Limb (tissue), 2 donors: ENCODE measurements around the gene XXYLT1.
"Not testable (repeated sequence)": the region's sequence is repeated elsewhere in the genome, so short reads cannot be mapped to it uniquely, and the experiment has no call there.

Experiments
- DNase-seq, 2 donors: peaks; one replicate each; pipeline ENCODE4 v3.0.0-alpha.2; 2016; ENCODE audit errors: extremely low spot score in 2 of 2

The XXYLT1 gene

GRCh38 chr3:195050296-195050695, 220.7 kb downstream of the XXYLT1 start:
- DNase-seq = not testable (repeated sequence)

- DNase-seq = peak in 1 of 2 donors; percentile 12
Observed at GRCh38 chr3:195048059-195048905, 222.7 kb downstream of the XXYLT1 start.

- DNase-seq = no peak
Observed at GRCh38 chr3:195047536-195047935, 223.4 kb downstream of the XXYLT1 start.

- DNase-seq = peak in 1 of 2 donors; percentile 17
Observed at GRCh38 chr3:195046441-195046840, 224.5 kb downstream of the XXYLT1 start.

DNA sequence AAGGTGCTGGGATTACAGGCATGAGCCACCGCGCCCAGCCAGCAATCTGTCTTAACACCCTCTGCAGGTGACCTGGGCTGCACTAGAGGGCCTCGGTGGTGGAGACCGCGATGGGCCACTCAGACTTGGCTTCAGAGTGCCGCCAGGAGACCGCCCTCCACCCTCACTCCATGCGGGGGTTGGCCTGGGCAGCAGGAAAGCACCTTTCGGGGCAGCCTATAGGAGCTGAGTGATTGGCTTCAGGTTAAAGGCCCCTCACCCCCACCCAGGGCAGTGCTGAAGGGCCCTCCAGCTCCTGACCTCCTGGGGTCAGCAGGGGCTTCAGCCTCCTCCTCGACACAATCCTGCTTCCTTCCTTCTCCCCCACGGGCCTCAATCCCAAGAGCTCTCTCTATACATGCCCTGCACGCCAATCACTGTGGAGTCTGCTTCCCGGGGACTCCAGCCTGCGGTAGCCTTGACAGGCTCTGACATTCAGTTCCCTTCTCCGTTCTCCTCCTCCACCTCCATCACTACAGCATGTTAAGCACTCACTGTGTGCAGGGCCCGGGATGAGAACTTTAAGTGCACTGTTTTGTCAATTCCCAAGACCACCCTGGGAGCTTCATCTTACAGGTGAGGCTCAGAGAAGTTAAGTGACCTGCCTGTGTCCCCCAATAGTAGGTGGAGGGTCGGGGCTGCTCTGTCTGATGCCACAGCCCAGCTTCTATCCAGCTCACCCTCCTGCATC, 225.3 kb downstream of the XXYLT1 start:
- DNase-seq = peak in 1 of 2 donors; percentile 21

GRCh38 chr3:195044411-195044810, 226.5 kb downstream of the XXYLT1 start:
- DNase-seq = no peak

DNA sequence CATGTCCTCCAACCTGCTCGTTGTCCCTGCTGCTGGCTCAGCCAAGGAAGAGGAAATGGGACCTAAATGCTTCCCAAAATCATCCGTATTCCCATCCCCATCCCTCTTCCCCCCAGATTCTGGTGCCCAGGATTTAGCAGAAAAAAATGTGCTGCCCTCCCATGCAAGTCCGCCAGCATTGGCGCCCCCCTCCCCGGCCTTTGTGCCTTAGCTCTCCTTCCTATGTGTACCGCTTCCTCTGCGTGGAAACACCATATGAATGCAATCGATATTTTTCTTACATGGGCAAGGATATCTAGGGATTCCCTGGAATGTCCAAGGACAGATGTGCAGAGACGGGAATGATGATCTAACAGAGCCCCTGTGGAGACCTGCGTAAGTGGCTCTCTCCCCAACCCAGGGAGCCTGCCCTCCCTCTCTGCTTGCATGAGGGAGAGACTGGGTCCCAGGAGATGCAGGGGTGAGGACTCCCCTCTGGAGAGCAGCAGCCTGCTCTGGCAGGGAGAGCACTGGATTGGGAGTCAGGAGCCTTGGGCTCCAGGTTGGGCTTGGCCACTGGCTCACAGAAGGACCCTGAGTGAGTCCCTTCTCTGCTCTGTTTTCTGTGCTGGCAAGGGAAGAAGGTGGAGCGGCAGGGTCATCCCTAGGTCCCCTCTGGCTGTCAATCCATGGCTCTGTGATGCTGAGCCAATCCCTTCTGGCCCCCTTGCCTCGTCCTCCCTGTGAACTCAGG, 227.2 kb downstream of the XXYLT1 start:
- DNase-seq = peak in 1 of 2 donors; percentile 27

DNA sequence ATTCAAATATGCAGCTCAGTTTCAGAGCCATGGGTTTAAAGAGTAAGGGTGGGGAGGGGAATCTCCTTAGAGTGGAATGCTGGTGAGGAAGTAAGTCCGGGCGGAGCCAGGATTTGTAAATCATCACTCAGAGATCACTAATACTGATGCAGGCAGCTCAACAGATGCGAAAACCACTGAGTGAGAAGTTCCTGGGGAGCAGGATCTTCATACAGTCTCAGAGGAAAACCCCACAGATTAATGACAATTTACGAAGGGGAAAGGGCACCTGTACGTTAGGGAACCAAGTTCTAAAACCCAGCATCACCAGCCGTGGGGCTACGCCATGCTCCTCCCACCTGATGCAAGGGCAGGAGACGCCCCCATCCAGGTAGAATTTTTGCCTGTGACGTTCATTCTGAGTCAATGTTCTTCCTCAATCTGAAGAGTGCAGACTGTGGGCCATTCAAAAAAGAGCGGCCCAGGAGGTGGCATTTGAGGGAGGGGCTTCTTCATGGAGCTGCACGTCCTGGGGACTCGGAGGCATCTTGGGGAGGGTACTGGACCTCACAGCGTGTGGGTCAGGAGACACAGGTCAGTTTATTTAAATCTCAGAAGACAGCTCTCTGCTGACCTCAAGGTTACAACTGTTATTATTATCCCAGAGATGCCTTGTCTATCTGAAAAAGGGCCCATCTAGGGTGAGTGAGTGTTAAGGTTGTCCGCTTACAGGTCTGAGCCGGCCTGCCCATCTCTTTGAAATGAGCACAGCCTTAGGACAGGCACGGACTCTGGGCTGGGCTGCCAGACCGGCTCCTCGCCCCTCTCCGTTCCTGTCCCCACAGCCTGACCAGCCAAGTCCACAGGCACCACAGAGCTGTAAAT, 228.0 kb downstream of the XXYLT1 start:
- peak in 1 of 2 donors; percentile 22 for DNase-seq

DNA sequence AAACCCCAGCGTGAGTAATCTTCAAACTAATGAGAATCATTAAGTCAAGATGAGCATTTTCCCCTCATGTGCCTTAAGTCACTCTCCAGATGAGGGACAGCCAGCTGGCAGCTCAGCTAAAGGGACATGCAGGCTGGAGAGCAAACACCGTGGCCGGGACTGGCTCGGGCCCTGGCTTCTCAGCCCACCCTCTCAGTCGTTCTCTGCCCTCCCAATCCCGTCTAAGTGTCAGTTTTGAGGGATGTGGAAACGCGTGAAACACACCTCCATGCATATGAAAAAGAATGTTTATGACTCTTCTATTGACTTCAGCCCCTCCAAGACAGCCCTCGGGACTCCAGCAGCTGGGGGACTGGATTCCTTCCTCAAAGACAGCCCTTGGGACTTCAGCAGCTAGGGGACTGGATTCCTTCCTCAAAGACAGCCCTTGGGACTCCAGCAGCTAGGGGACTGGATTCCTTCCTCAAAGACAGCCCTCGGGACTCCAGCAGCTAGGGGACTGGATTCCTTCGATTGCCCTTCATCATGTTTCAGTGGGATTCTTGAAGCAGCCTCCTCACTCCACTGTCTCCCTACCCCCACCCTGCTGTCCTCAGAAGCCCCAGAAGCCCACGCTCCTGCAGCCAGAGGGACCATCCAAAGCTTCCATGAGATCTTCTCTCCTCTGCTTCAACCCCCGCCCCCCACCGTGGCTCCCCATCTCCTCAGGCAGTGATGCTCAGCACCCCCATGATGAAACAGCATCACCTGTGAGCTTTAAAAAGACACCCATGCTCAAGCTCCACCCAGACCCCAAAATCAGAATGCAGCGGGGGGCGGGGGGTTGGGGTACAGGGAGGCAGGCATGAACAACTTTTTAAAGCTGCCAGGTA, 228.9 kb downstream of the XXYLT1 start:
- DNase-seq = no peak

- no peak for DNase-seq
Observed at GRCh38 chr3:195040773-195041520, 230.0 kb downstream of the XXYLT1 start.

- DNase-seq = peak in 1 of 2 donors; percentile 14
Observed at GRCh38 chr3:195040094-195040493, 230.9 kb downstream of the XXYLT1 start.

- peak in 1 of 2 donors; percentile 11 for DNase-seq
Observed at GRCh38 chr3:195039180-195039843, 231.6 kb downstream of the XXYLT1 start.

DNA sequence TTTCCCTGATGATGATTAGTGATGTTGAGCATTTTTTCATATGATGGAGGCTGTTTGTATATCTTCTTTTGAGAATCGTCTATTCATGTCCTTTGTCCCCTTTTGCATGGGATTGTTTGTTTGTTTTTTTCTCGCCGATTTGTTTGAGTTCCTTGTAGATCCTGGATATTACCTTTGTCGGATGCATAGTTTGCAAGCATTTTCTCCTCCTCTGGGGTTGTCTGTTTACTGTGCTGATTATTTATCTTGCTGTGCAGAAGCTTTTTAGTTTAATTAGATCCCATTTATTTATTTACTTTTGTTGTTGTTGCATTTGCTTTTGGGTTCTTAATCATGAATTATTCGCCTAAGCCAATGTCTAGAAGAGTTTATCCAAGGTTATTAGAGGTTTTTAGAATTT, 232.8 kb downstream of the XXYLT1 start:
- no peak for DNase-seq

GRCh38 chr3:195037586-195037985, 233.4 kb downstream of the XXYLT1 start:
- DNase-seq = not testable (repeated sequence)

DNA sequence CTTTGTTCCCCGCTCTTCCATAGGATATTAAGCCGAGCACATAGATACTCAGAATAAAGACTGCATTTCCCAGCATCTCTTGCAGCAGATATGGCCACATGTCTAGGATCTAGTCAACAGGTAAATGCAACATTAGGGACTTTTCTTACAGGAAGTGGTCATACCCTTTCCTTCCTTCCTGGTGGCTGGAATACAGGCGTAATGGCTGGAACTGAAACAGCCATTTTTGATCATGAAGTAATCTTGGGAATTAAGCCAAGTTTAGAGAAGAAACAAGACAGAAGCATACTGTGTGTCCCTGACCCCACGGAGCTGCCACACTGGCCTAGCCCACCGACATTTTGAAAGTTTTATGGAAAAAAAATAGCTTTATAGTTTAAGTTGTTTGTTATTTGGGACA, 234.0 kb downstream of the XXYLT1 start:
- no peak for DNase-seq

GRCh38 chr3:195036574-195036973, 234.4 kb downstream of the XXYLT1 start:
- no peak for DNase-seq

DNA sequence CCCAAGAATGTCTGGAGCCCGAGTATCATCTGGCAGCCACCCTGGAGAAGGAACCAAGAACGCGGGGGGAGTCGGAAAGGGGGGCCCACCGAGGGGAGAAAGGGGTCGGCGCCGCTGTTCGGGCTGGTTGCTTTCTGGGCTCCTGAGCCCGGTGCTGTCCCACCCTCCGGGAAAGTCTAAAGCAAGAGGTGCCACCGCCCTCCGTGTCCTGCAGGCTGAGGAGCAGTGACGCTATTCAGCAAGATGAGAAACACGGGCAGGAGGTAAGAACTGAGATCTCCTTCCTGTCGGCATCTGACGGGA, 234.8 kb downstream of the XXYLT1 start:
- no peak for DNase-seq

DNA sequence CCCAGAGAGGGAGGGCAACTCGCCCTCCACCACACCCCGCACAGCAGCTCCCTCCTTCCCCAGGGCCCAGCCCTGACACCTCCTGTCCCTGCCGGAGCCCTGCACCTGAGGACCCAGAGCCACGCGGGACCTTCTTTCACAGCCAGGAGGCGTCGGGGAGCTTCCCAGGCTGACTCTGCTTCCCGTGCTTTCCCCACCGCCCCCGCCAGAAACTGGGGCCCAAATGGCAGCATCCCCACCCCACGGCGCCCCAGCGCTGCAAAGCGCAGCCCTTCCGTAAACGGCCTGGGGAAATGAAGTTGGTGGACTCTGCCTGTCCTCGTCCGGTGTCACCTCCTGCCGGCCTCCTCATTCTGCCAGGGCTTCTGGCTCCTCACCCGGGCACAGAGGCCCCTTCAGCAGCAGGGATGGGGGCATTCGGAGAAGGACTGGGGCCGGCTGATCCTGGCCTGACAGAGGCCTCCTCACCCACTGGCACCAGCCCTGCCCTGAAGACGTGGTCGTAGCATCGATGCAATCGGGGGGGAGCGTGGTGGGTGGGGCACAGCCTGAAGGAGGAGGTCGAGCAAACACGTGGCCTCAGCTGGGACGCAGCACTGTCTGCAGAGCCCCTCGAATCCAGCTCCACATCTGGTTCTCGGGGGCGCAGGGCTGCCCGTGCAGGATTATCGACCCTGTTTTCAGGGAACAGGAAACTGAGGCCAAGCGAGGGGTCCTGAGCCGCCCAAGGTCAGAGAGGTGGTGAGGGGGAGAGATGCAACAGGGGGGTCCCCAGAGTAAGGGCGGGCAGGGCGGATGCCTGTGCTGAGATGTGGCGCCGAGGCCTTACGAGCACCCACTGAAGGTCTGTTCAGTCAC, 235.4 kb downstream of the XXYLT1 start:
- DNase-seq = peak in 1 of 2 donors; percentile 28
